ENCODE results near the gene MMP10. TPM values are rescaled to one million over a fixed set of nuclear protein-coding genes. Genes with fewer than 3 reads are reported as not detected.

Gene MMP10
- polyA plus RNA-seq, 1 of the 3 experiments (the other 2 are of a cell fraction): 1.4 TPM

GRCh38 chr11:102761646-102762238 lies 18.7 kb downstream of the MMP10 start:
- WGBS (ENCODE audit: low lambda C conversion rate): 50% methylated on average over 4 of the region's 4 CpGs
- CTCF ChIA-PET: no interaction called here

GRCh38 chr11:102760344-102761035 lies 19.9 kb downstream of the MMP10 start:
- CTCF ChIA-PET: no interaction called here
- TF ChIP-seq MEF2A (IDR thresholded peaks at IDR 0.05; ENCODE audit: borderline replicate concordance, low read depth) (peak; percentile 95), REST (IDR thresholded peaks at IDR 0.05; ENCODE audit: low read depth, low read length) (no peak), IRF3 (IDR thresholded peaks at IDR 0.05; ENCODE audit: low read depth, low read length) (no peak), USF1 (IDR thresholded peaks at IDR 0.05; ENCODE audit: borderline replicate concordance, low read depth) (0 out of 2 replicates have a peak, but pooled peaks have one; percentile 6), ELF1 (IDR thresholded peaks at IDR 0.05) (peak; percentile 42; the same call in 1 of the 2 replicates), CHD2 (IDR thresholded peaks at IDR 0.05; ENCODE audit: low read length, partially characterized antibody) (no peak), RAD21 (IDR thresholded peaks at IDR 0.05; ENCODE audit: low read length) (no peak), USF2 (IDR thresholded peaks at IDR 0.05; ENCODE audit: borderline replicate concordance, low read depth, low read length) (no peak), TCF12 (IDR thresholded peaks at IDR 0.05) (peak; percentile 98), FOXM1 (IDR thresholded peaks at IDR 0.05; ENCODE audit: low read depth) (peak; percentile 96), MAX (IDR thresholded peaks at IDR 0.05; ENCODE audit: low read depth) (peak; percentile 82; the same call in 1 of the 2 replicates)

More at GRCh38 chr11:102761646-102762238, 18.7 kb downstream of the MMP10 start:
- Histone ChIP-seq H3K9ac (no peak overlapping the region; the same call in 1 of the 2 replicates), H3K4me2 (peak overlapping the region; percentile 23; the same call in 1 of the 2 replicates), H3K36me3 (replicated peaks in 1 of 2; ENCODE audit: control insufficient read depth in 1 of 2, insufficient read depth in 2 of 2, low read length in 1 of 2) (no peaks in the 10 kb centered on the region), H3K27me3 (ENCODE audit: insufficient read depth) (no peaks in the 10 kb centered on the region; the same call in 1 of the 2 replicates), H3F3A (replicated peaks; ENCODE audit: insufficient read depth) (peaks cover 32% of the 10 kb centered on the region), H3K9me3 (no peaks in the 10 kb centered on the region), H3K27ac (ENCODE audit: low read depth in 2 of 2, low read length in 1 of 2) (peak overlapping the region; percentile 84 to 85; a peak in 3 of 4 replicates), H3K4me1 (ENCODE audit: control insufficient read depth in 1 of 2, insufficient read depth in 2 of 2, low read depth in 1 of 2, low read length in 1 of 2) (peaks cover 0 to 37% of the 10 kb centered on the region in 2 experiments; a peak in 2 of 4 replicates), H3K79me2 (ENCODE audit: insufficient read depth) (no peaks in the 10 kb centered on the region), H2AFZ (ENCODE audit: low read depth) (no peak overlapping the region), H4K20me1 (ENCODE audit: insufficient read depth) (no peaks in the 10 kb centered on the region), H3K9me2 (no peaks in the 10 kb centered on the region), H3K4me3 (ENCODE audit: low read depth in 2 of 2, low read length in 1 of 2) (peak overlapping the region in 1 of 2 experiments; percentile 12; a peak in 1 of 4 replicates)
- TF ChIP-seq TCF12 (IDR thresholded peaks at IDR 0.05) (peak; percentile 74; the same call in 1 of the 2 replicates), RFX5 (IDR thresholded peaks at IDR 0.05; ENCODE audit: low read length) (no peak), TAF1 (IDR thresholded peaks at IDR 0.05; ENCODE audit: borderline replicate concordance, low read depth, low read length) (no peak), EP300 (IDR thresholded peaks at IDR 0.05; ENCODE audit: borderline replicate concordance in 1 of 2, low read depth in 1 of 2, low read length in 1 of 2) (peak in 1 of 2 experiments; percentile 46; a peak in 2 of 4 replicates), TEAD4 (IDR thresholded peaks at IDR 0.05; ENCODE audit: borderline replicate concordance, insufficient read depth) (0 out of 2 replicates have a peak, but pooled peaks have one; percentile 60), PBX3 (IDR thresholded peaks at IDR 0.05) (peak; percentile 71), POLR2AphosphoS5 (IDR thresholded peaks at IDR 0.05; ENCODE audit: low read depth, low read length) (peak; percentile 34; the same call in 1 of the 2 replicates), JUND (IDR thresholded peaks at IDR 0.05) (peak; percentile 37; the same call in 1 of the 2 replicates), GABPA (IDR thresholded peaks at IDR 0.05; ENCODE audit: low read depth) (no peak)
- POLR2A ChIA-PET: no interaction called here
- DNase-seq: no peak

More at GRCh38 chr11:102760344-102761035, 19.9 kb downstream of the MMP10 start:
- Histone ChIP-seq H3K27ac (ENCODE audit: low read depth in 2 of 2, low read length in 1 of 2) (peak overlapping the region; percentile 56 to 84; a peak in 3 of 4 replicates), H3K27me3 (ENCODE audit: insufficient read depth) (no peaks in the 10 kb centered on the region; the same call in 1 of the 2 replicates), H3K4me2 (peak overlapping the region; percentile 36; the same call in 1 of the 2 replicates), H3K9me2 (no peaks in the 10 kb centered on the region), H3K79me2 (ENCODE audit: insufficient read depth) (no peaks in the 10 kb centered on the region), H3K9me3 (no peaks in the 10 kb centered on the region), H2AFZ (ENCODE audit: low read depth) (no peak overlapping the region), H4K20me1 (ENCODE audit: insufficient read depth) (no peaks in the 10 kb centered on the region), H3F3A (replicated peaks; ENCODE audit: insufficient read depth) (peaks cover 32% of the 10 kb centered on the region), H3K4me1 (ENCODE audit: control insufficient read depth in 1 of 2, insufficient read depth in 2 of 2, low read depth in 1 of 2, low read length in 1 of 2) (peaks cover 0 to 37% of the 10 kb centered on the region in 2 experiments; a peak in 2 of 4 replicates), H3K4me3 (ENCODE audit: low read depth in 2 of 2, low read length in 1 of 2) (no peak overlapping the region), H3K9ac (no peak overlapping the region), H3K36me3 (replicated peaks in 1 of 2; ENCODE audit: control insufficient read depth in 1 of 2, insufficient read depth in 2 of 2, low read length in 1 of 2) (no peaks in the 10 kb centered on the region)
- 11% methylated on average over 4 of the region's 4 CpGs for WGBS (ENCODE audit: low lambda C conversion rate)
- DNase-seq: no peak
- POLR2A ChIA-PET: no interaction called here

All from SK-N-SH (cell line).